ENCODE measurements around the gene SIVA1.

SIVA1 gene

DNA sequence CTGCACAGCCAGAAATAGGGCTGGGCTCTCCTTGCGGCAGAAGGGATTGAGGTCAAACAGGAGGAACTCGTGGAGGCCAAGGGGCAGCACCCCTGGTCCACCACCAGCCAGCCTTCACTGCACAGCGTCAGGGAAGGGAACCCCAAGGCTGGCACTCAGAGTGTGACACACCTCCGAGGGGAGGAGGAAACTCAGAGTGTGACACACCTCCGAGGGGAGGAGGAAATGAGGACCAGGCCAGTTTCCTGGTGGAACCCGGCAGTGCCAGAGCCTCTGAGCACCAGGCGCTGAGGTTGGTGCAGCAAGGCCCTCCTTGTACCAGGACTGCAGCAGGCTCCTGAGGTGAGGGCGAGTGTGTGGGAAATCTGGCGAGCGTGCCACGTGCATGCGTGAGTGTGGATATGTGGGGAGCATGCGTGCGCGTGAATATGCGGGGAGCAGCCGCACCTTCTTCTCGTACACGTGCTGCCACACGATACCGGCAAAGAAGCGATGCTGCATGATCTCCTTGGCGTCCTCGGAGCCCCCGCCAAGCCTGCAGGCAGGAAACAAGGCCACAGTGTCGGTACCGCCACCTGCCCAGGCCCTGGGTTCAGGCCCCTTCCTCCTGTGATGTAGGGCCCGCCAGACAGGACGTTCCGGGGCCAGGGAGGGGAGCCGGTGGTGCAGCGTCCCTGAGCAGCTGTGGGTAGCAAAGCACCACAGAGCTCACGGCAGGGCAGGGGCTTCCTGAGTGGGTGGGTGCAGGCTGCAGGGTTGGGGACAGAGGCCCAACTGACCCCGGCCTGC, 19.2 kb downstream of the SIVA1 start:
- no peak for DNase-seq (ENCODE audit: low read depth)

DNA sequence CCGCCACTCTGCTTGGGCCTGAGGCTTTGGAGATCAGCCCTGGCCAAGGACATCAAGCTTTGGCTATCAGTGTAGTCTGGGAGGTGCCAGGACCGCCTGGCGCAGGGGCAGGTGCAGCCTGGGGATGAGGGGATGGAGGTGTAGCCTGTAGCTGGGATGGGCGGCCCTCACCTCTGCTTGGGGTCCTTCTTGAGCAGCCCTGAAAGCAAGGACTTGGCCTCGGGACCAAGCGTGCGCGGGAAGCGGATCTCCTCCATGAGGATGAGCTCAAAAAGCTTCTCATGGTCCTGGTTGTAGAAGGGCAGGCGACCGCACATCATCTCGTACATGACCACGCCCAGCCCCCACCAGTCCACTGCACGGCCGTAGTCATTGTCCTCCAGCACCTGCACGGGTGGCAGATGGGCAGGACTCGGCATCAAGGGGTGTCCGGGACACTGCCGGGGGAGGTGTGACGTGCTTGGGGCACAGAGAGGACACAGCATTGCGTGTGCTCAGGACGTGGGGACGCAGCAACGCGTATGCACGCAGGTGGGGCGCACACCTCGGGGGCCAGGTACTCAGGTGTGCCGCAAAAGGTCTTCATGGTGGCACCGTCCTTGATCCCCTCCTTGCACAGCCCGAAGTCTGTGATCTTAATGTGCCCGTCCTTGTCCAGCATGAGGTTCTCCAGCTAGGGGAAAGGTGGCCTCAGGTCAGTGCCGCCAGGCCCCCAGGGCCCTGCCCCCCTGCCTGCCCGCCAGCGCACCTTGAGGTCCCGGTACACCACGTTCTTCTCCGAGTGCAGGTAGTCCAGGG, 20.0 kb downstream of the SIVA1 start:
- no peak for DNase-seq (ENCODE audit: low read depth)

DNA sequence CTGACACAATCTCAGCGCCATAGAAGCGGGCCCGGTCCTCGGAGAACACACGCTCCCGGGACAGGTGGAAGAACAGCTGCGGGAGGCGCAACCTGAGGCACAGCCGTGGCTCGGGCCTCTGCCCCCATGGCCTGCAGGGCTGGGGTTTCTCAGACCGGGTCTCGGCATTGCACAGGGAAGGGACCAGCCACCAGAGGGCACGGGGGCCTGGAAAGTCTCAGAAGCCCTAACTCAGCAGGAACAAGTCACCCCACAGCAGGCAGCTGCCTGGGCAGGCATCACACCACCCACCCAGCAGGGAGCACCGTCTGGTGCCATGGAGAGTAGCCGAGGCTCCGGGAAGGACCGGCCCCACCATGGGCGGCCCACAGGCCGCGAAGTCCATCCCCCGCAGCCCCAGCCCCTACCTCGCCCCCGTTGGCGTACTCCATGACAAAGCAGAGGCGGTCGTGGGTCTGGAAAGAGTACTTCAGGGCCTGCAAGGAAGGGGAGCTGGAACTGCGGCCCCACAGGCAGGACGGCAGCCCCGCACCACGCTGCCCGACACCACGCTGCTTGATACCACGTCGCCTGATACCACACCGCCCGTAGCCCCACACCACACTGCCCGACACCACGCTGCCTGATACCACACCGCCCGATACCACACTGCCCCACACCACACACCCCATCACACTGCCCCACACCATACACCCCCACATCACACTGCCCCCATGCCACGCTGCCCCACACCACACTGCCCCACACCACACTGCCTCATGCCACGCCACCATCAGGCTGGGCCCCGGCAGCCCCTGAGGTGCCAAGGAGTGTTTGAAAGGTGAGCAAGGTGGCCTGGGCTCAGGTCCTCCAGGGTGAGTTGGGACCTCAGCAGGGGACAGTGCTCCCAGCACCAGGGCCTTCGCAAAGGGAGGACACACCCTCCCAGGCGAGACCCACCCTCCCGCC, 20.8 kb downstream of the SIVA1 start:
- DNase-seq (ENCODE audit: low read depth), result no peak

DNA sequence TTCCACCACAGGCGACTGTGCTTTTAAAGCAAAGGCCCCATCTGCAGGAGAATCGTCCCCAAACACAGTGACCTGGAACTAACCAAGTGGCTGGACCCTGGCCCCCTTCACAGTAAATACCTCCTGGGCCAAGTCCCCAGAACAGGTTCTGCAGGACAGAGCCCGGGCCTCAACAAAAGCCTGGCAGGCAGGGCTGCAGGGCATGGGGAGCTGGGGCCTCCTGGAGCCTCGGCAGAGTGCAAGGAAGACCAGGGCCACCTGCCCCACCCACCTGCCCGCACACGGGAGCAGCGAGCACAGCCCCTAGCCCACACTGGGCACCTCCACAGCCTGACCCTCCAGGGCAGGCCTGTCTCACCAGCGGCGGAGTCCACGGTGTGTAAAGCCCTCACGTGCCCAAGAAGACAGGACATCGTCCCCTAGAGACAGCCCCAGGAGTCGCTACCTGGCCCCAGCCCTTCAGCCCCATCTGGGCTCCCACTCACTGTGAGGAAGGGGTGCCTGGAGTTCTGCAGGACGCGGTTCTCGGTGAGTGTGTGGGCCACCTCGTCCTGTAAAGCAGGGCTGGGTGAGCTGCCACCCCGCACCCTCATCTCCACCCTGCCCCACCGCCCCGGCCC, 21.6 kb downstream of the SIVA1 start:
- DNase-seq (ENCODE audit: low read depth), result no peak

DNA sequence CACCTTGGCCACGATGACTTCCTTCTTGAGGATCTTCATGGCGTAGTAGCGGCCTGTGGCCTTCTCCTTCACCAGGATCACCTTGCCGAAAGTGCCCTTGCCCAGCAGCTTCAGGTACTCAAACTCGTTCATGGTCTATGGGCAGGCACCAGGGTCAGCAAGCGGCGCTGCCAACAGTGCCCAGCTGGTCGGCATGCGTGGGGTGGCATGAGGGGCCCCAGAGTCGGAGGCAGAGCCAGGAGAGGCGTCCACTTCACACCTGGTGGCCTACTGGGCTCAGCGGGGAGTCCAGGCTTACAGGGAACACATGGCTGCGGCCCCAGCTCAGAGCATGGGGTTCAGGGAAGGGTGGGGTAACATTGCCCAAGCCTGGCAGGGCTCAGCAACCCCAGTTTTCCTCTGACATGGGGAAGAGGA, 22.1 kb downstream of the SIVA1 start:
- no peak for DNase-seq (ENCODE audit: low read depth)

DNA sequence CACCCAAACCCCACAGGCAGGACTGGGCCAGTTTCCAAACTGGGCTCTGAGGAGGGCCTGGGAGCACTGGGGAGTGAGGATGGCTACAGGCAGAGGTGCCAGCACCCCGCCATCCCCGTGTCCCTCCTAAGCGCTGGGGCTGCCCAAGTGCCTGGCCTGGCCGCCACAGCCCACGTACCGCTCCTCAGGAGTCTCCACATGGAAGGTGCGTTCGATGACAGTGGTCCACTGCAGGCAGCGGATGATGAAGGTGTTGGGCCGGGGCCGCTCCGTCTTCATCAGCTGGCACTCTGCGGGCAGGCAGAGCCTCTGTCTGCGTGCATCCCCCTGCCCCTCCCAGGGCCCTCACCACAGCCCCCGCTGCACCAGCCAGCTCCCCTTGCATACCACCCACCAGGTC, 23.5 kb downstream of the SIVA1 start:
- DNase-seq (ENCODE audit: low read depth), result no peak

DNA sequence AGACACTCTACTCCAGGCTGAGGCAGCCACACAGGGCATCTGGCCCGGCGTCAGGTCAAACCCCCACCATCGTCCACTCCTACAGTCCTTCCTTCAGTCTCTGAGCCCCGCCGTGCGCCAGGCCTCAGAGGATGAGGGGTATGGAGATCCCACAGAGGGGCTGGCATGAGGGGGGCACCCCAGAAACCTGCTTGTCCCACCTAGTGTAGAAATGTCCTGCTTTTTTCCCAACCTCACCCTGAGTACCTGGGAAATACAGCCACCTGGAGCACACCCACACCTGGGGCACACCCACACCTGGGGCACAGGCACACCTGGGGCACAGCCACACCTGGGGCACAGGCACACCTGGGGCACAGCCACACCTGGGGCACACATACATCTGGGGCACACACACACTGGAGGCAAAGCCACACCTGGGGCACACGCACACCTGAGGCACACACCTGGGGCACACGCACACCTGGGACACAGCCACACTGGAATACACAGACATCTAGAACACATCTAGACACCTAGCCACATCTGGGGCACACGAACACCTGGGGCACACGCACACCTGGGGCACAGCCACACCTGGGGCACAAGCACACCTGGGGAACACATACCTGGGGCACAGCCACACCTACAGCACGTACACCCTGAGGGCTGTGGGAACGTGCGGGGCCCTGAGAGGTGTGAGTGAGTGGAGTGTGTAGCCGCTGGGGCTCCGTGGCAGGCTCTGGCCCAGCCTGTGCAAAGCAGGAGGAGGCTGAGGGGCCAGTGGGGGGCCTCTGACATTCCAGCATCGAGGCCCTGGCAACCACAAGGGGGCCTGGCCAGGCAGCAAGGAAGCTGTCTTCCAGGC, 24.2 kb downstream of the SIVA1 start:
- no peak for DNase-seq (ENCODE audit: low read depth)

DNA sequence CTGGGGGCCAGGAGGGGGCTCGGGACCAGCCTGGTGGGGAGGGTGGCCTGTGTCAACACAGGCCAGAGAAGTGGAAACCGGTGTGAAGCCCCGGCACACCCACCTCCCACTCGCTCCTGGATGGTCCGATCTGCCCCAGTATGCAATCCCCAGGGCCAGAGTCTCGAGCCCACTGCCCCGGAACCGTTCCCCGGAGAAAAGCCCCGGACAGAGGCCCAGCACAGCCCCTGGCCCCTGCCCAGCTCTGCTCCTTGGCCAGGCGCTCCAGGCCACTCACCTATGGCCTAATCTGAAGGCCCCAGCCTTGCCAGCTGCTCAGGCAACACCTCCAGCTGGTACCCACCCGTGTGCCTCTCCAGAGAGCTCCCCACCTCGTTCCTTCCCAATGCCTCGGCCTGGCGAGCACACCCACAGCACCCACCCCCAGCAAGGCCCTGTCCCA, 24.9 kb downstream of the SIVA1 start:
- no peak for DNase-seq (ENCODE audit: low read depth)

DNA sequence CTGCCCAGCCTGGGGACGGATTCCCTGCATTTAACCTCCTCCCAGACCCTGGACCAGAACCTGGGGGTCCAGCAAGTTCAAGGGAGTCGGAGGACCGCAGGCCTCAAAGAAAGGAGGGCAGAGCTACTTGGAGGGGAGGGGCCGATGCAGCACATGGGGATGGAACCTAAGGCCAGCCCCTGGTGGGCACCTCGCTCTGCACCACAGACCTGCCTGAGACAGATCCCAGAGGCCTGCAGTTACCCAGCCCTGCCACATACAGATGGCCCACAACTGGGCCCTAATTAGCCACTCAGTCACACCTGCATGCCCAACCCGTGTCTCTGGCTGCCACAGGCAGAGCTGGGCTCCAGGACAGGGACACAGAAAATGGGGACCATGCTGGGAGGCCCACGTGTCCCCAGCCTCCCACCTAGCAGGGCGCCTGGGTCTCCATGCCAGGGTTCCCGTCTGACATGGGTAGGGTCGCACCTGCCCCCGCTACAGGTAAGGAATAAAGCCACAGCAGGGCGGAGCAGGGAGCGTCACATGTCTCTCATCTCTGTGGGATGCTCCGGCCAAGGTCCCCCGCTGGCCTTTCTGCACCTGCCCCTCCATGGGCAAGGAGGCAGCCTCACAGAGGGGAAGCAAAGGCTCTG, 25.9 kb downstream of the SIVA1 start:
- no peak for DNase-seq (ENCODE audit: low read depth)

DNA sequence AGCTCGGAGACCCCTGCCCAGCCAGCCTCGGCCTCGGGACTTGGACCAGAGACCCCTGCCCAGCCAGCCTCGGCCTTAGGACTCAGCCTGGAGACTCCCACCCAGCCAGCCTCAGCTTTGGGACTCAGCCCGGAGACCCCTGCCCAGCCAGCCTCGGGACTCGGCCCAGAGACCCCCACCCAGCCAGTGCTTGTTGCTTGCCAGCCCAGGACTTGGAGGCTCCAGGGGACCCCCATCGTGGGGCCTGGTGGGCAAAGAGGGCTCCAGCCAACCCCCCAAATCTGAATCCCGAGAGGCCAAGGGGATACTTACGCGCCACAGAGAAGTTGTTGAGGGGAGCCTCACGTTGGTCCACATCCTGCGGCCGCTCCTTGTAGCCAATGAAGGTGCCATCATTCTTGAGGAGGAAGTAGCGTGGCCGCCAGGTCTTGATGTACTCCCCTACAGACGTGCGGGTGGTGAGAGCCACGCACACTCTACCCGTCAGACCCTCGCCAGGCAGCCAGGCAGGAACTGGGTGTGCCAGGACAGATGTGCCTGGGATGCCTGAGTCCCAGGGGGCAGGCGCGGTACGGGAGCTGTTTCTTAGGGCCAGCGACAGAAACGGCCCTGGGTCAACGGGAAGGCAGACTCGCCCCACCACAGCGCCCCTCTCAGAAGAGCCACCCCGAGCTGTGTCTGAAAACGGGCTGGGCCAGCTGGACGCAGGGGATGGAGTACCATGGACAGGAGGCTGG, 27.0 kb downstream of the SIVA1 start:
- DNase-seq (ENCODE audit: low read depth), result no peak

DNA sequence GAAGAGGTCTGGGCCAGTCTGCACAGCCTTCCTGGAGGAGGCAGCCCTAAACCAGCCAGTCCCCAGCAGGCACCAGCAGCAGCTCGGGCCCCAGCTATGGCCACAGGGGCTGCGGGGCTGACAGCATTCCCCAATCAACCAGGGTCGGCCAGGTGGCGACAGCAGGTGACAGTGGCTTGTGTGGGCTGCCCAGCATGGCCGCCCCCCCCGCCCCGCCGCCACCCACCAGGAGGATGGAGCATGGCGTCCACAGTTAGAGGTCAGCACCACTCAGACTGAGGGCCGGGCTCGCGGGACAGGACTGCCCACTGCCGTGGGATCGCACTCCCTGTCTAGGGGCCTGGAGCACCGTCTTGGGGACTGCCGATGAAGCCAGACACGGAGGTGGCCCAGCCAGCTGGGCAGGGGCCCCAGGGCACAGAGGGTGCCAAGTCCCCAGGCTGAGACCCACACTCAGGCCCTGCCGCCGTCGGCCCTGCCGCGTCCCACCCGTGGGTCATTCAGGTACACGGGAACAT, 27.6 kb downstream of the SIVA1 start:
- no peak for DNase-seq (ENCODE audit: low read depth)

DNA sequence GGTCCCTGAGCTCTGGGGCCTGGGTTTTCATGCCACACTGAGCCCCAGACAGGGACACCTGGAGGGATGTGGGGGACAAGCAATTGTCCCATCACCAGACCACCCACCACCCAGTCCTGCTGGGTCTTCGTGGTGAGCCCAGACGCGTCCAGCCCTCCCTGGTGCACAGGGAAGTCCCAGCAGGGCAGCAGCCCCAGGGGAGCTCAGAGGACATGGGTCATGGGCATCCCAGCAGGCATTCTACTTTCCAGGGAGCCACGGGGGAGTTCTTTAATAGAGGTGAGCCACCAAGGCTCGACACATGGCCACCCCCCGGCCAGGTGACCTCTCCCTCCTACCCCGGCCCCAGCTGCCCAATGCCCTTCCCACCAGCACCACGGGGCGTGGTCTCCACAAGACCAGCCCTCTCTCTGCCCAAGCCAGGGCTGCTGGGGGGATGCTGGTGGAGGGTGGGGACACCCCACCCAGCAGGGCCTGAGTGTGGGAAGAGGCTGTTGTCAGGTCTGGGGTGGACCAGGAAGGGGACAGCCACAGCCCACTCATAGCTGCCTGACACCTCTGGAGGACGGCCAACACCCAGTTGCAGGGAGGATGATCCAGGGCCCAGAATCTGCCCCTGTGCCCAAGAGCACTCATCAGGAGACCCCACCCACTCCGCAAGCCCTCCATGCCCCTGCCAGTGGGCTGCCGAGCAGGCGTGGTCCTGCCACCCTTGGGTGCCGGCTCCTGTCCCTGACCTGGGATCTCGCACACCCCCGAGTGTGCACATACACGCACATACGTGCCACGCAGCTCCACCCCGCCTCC, 28.5 kb downstream of the SIVA1 start:
- no peak for DNase-seq (ENCODE audit: low read depth)

DNA sequence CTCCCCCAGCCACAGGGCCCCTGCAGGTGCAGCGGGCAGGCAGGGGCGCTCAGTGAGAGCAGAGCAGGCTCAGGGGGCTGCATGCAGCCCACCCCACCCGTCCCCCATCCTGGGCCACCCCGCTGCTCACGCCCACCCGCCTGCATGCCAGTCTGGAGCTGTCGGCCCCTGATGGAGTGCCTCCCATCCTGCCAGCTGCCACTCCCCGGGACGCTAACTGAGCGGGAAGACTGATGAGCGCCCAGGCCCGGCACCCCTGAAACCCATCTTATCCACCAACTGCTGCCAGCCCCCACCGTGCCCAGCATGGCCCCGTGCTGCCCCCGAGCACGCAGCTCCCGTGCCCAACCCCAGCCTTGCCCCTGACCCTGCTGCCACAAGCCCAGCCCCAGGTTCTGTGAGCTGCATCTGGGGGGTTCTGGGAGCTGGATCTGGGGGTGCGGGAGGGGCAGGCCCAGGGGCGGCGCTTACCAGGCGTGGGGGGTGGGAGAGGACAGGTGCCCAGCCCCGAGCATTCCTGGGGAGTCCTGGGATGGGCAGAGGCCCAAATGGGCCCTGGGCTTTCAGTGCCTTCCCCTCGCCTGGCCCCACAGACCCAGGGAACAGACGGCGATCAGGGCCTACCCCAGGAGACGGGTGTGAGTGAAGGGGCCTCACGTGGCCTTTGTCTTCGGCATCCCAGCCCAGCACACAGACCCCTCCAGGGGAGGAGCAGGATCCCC, 29.3 kb downstream of the SIVA1 start:
- DNase-seq (ENCODE audit: low read depth), result no peak

DNA sequence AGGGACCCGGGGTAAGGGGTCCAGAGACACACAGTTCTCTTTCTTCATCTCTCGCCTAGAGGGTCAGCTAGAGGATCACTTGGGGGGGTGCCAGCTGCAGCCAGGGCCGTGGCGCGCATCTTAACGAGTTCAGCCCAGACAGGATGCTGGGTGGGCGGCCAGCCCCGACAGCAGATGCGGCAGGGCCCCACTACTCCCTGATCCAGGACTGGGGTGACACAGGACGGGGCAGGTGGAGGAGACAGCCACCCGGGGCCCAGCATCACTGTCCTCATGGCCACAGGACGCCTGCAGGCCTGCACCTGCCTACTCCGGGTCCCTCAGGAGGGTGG, 29.8 kb downstream of the SIVA1 start:
- DNase-seq (ENCODE audit: low read depth), result no peak

DNA sequence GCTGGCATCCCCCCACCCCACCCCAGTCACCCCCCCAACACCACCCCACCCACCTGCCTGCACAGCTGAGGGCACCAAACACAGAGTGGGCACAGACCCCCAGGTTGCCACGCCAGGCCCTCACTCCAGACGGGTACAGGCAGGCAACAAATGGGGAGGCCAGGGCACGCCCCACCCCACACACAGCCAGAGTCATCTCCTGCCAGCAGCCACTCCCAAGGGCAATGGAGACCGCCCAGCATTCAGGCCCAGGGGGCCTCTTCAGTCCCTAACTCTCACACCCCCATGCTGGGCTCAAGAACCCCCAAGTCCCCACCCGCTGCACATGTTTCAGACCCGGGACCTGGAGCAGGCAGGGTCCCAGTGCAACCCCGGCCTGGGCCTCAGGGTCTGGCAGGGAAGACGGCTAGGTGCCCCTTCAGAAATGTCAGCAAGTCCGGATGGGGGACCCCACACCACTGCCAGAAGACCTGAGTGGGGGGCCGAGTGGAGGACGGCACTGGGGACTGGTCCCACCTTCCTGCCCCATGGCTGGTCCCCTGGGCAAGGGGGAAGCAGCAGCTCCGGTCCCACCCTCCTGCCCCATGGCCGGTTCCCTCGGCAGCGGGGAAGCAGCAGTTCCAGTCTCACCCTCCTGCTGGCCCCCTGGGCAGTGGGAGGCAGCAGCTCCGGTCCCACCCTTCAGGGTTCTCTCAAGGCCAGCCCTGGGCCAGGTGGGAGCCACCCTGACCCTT, 30.7 kb downstream of the SIVA1 start:
- DNase-seq (ENCODE audit: low read depth), result no peak

DNA sequence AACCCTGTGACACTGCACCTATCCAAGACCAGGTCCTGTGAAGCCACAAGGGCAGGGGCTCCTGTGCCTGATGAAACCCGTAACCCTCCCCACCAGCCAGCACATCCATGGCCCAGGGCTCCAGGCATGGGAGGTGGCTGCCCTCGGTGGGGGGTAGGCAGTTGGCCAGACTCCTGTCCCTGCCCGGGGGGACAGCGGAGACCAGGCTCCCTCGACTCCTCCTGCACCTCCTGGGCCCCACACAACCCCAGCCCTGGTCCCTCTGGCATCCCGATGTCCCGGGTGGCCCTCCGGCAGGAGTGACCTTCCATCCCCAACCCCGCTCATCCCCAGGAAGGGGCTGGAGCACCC, 31.2 kb downstream of the SIVA1 start:
- no peak for DNase-seq (ENCODE audit: low read depth)
